ENCODE data around the gene EEIG1.

The EEIG1 gene

DNA sequence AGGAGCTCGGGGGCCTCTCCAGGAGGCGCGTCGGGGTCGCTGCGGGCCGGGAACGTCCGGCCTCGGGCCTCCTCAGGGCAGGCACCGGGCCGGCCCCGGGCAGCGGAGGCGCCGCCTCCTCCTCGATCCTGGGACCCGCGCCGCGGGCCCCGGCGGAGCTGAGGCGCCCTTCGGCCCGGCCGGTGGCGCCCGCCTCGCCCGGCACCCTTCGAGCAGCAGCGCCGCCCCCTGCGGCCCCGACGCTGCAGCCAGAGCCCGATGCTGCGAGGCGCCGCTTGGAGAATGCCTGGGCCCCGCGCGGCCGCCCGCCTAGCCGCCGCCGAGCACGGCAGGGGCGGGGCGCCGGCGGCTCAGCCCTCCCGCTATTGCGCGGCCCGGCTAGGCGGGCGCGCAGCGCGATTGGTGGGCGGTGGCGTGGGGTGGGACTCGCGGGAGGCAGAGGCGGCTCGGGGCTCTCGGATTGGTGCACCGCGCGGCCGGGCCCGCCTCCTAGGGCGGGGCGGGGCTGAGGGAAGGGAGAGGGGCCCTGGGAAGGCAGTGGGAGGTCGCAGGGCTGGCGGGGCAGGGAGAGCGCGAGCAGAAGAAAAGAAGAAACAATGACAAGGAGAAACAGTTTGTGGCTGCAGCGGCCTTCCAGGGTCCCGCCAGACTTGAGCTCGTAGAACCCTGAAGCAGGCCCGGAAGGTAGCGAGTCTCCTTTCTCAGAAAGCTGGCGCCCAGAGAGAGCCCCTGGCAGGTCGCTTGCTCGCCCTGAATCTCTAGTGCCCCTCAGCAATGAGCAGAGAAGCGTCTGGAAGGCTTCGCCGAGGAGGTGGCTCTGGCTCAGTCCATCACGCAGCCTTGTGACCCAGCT, at the start of gene EEIG1:
Gene EEIG1 (minus strand): TSS at position 284 of the 853 bp plus-strand sequence. CDS start 852 bp downstream, outside the sequence.
- peak within 1 kb of the TSS; percentile 91 for H3K4me2 ChIP-seq (ENCODE audit: low read depth, low read length)
- peak within 1 kb of the TSS; percentile 99 for H2AFZ ChIP-seq (ENCODE audit: low read length)

DNA sequence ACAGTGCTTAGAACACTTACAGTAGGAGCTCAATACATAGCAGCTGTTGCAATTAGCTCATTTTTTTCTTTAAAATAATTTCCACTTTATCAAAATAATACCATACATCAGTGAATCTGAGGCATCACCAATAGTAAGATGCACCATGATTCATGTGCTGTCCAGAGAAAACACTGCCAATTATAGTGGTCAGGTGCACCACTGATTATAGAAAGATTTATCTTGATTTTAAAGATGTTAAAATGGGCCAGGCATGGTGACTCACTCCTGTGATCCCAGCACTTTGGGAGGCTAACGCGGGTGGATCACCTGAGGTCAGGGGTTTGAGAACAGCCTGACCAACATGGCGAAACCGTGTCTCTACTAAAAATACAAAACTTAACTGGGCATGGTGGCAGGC, 46.9 kb upstream of the EEIG1 start:
- TF ChIP-seq, protein P1, sequence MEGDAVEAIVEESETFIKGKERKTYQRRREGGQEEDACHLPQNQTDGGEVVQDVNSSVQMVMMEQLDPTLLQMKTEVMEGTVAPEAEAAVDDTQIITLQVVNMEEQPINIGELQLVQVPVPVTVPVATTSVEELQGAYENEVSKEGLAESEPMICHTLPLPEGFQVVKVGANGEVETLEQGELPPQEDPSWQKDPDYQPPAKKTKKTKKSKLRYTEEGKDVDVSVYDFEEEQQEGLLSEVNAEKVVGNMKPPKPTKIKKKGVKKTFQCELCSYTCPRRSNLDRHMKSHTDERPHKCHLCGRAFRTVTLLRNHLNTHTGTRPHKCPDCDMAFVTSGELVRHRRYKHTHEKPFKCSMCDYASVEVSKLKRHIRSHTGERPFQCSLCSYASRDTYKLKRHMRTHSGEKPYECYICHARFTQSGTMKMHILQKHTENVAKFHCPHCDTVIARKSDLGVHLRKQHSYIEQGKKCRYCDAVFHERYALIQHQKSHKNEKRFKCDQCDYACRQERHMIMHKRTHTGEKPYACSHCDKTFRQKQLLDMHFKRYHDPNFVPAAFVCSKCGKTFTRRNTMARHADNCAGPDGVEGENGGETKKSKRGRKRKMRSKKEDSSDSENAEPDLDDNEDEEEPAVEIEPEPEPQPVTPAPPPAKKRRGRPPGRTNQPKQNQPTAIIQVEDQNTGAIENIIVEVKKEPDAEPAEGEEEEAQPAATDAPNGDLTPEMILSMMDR (IDR thresholded peaks at IDR 0.05; ENCODE audit: low read length), result no peak
- TF ChIP-seq EZH2 (optimal IDR thresholded peaks at IDR 0.05; ENCODE audit: low read depth, low read length), result no peak
- TF ChIP-seq EZH2phosphoT487 (IDR thresholded peaks at IDR 0.05; ENCODE audit: low read length), result no peak
- H3K4me2 ChIP-seq (ENCODE audit: low read depth, low read length), result no peak overlapping the region
- no peaks in the 10 kb centered on the region for H3F3A ChIP-seq (ENCODE audit: insufficient read depth, low read length)
- H3K9ac ChIP-seq (ENCODE audit: low read length), result no peak overlapping the region
- no peak overlapping the region for H2AFZ ChIP-seq (ENCODE audit: low read length)
- H3K9me3 ChIP-seq (replicated peaks; ENCODE audit: insufficient read depth, low read length), result no peaks in the 10 kb centered on the region
- no peaks in the 10 kb centered on the region for H3K27me3 ChIP-seq (replicated peaks; ENCODE audit: insufficient read depth, low read length)
- no peak for DNase-seq
- H3K36me3 ChIP-seq (replicated peaks; ENCODE audit: insufficient read depth, low read length), result no peaks in the 10 kb centered on the region
- no peaks in the 10 kb centered on the region for H3K79me2 ChIP-seq (ENCODE audit: low read length)
- no peak overlapping the region for H3K4me3 ChIP-seq (ENCODE audit: low read length)
- H3K9me2 ChIP-seq (replicated peaks; ENCODE audit: insufficient read depth, low read length), result no peaks in the 10 kb centered on the region
- no peaks in the 10 kb centered on the region for H4K20me1 ChIP-seq (ENCODE audit: insufficient read depth, low read length)
- no peak overlapping the region for H3K27ac ChIP-seq (ENCODE audit: low read length)
- no peaks in the 10 kb centered on the region for H3K4me1 ChIP-seq (ENCODE audit: low read length)

More for the DNA sequence above, at the start of gene EEIG1:
- no peaks in the 10 kb centered on the region for H3K9me3 ChIP-seq (replicated peaks; ENCODE audit: insufficient read depth, low read length)
- peak within 1 kb of the TSS; percentile 73 for H3K9ac ChIP-seq (ENCODE audit: low read length)
- peaks cover 49% of the 10 kb centered on the region for H3K79me2 ChIP-seq (ENCODE audit: low read length)
- no peaks in the 10 kb centered on the region for H3K36me3 ChIP-seq (replicated peaks; ENCODE audit: insufficient read depth, low read length)
- no peaks in the 10 kb centered on the region for H3K27me3 ChIP-seq (replicated peaks; ENCODE audit: insufficient read depth, low read length)
- DNase-seq, result peak; percentile 94
- H3K4me1 ChIP-seq (ENCODE audit: low read length), result peaks cover 22% of the 10 kb centered on the region
- H3K4me3 ChIP-seq (ENCODE audit: low read length), result peak within 1 kb of the TSS; percentile 83
- peaks cover 19% of the 10 kb centered on the region for H3F3A ChIP-seq (ENCODE audit: insufficient read depth, low read length)
- TF ChIP-seq, protein P1 (IDR thresholded peaks at IDR 0.05; ENCODE audit: low read length), result no peak
- H3K9me2 ChIP-seq (replicated peaks; ENCODE audit: insufficient read depth, low read length), result no peaks in the 10 kb centered on the region
- H4K20me1 ChIP-seq (ENCODE audit: insufficient read depth, low read length), result 0 out of 2 replicates have a peak, but pooled peaks cover 3% of the 10 kb centered on the region
- peak within 1 kb of the TSS; percentile 66; the same call in 1 of the 2 replicates for H3K27ac ChIP-seq (ENCODE audit: low read length)

DNA sequence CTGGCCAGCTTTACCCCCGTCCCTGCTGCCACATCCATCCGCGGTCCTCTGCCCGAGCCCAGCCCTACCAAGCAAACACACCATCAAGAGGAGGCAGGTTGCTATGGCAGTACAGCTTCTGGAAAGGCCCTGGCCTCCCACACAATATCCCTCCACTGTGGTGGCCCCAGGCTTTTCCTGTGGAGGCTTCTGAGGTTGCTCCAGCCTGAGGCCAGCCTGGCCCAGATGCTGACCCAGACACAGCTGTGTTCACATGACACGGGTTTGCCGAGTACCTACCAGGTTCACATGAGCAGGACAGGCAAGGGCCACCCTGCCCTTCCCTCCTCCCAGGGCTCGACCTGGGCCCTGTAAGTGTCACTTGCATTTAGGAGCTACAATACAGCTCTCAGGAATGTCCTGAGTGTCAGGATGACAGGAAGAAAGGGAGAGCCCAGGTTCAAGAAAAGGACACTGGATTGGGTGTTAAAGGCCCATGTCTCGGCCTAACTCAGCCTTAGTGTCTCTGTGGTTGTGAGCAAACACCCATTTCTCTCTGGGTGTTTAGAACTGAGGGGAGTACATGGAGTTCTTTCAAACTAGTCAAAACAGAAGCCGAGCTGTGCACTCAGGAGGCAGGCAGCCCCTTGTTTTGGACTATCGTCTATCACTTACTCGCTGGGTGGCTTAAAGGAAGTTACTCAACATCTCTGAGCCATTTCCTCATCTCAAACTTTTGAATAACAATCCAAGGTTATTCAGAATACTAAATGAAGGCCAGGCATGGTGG, 46.2 kb upstream of the EEIG1 start:
- no peak overlapping the region for H3K4me3 ChIP-seq (ENCODE audit: low read length)
- H3K36me3 ChIP-seq (replicated peaks; ENCODE audit: insufficient read depth, low read length), result no peaks in the 10 kb centered on the region
- H3K4me1 ChIP-seq (ENCODE audit: low read length), result no peaks in the 10 kb centered on the region
- TF ChIP-seq, protein P1 (IDR thresholded peaks at IDR 0.05; ENCODE audit: low read length), result no peak
- TF ChIP-seq EZH2phosphoT487 (IDR thresholded peaks at IDR 0.05; ENCODE audit: low read length) (no peak), EZH2 (optimal IDR thresholded peaks at IDR 0.05; ENCODE audit: low read depth, low read length) (no peak)
- no peak overlapping the region for H3K4me2 ChIP-seq (ENCODE audit: low read depth, low read length)
- no peaks in the 10 kb centered on the region for H3K79me2 ChIP-seq (ENCODE audit: low read length)
- H3K9me2 ChIP-seq (replicated peaks; ENCODE audit: insufficient read depth, low read length), result no peaks in the 10 kb centered on the region
- no peak overlapping the region for H3K9ac ChIP-seq (ENCODE audit: low read length)
- H3F3A ChIP-seq (ENCODE audit: insufficient read depth, low read length), result no peaks in the 10 kb centered on the region
- no peak overlapping the region for H2AFZ ChIP-seq (ENCODE audit: low read length)
- H3K27ac ChIP-seq (ENCODE audit: low read length), result no peak overlapping the region
- H4K20me1 ChIP-seq (ENCODE audit: insufficient read depth, low read length), result no peaks in the 10 kb centered on the region
- no peaks in the 10 kb centered on the region for H3K27me3 ChIP-seq (replicated peaks; ENCODE audit: insufficient read depth, low read length)
- DNase-seq, result no peak
- H3K9me3 ChIP-seq (replicated peaks; ENCODE audit: insufficient read depth, low read length), result no peaks in the 10 kb centered on the region

Data from MM.1S (cell line).